IPS DF 19.7 (cell line): ENCODE measurements around the gene ELOVL4.

Experiments used
- DNase-seq: peaks from one replicate; pipeline ENCODE4 v3.0.0-alpha.2; 2013; ENCODE audit warnings: low read depth, low spot score

ELOVL4 gene

GRCh38 chr6:79913369-79913768 is 34.0 kb downstream of the ELOVL4 start:
- no peak for DNase-seq

DNA sequence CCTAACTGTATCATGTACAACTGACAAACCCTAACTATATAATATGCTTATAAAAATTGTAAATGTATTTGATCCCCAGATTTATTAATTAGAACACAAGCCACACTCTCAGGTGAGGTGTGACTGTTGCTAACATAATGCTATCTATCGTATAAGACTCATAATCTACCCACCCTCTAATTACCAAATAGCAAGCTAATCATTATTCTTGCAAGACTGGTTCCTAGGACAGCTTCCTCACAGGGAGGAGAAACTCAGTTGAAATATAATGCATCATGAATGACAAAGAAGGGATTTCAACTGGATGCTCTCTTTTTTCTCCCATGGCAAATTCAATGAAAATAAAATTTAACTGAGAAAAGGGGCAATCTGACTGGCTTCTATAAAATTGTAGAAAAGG is 35.4 kb downstream of the ELOVL4 start:
- no peak for DNase-seq

DNA sequence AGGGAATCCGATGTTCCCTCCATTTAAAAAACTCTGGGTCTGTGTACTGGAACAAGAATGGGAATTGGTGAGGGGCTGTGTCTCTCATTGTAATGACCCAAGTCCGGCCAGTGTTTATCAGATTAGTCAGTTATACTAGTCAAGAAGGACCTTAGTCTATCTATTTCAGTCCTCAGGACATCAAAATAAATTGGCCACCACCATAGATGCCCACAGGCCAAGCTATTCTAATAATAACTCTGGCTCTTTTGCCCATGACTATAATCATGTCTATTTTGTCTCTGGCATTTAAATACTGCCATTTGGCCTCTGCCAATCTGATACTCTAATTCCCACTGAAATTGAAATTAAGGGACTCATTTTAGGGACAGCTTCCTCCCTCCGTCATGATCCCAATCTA is 37.8 kb downstream of the ELOVL4 start:
- no peak for DNase-seq

DNA sequence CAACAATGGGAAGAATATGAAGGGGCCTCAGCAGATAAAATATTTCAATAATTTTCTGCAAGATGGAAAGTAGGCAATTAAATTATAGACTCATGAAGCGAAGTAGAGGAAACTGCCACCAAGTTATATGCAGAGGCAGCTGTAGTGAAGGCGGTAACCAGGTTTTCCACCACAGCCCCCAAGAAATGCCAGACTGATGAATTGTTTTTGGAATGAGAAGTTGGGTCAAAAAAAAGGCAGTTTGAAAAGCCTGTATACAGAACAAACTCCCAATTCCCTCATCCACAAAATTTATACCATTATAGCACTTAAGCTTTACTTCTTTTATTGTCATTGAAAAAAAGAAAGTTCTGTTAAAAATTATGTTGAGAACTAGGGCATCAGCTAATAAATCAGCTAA is 45.3 kb downstream of the ELOVL4 start:
- DNase-seq: no peak

DNA sequence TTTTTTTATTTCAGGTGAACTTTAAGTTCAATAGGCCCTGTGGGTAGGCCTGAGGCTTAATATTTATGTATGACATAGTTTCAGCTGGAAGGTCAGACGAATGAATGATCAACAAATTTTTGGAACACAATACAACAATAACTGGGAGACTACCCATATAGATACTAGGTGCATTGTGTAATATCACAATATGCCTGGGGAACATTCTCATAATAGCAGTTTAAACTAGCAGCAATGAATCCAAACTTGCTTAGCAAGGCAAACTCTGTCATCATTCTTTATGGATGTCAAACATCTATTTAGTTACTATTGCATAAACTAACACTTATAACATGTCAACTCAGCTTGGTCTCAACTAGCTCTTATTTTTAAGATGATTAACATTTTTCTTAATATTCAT is 49.3 kb downstream of the ELOVL4 start:
- no peak for DNase-seq

DNA sequence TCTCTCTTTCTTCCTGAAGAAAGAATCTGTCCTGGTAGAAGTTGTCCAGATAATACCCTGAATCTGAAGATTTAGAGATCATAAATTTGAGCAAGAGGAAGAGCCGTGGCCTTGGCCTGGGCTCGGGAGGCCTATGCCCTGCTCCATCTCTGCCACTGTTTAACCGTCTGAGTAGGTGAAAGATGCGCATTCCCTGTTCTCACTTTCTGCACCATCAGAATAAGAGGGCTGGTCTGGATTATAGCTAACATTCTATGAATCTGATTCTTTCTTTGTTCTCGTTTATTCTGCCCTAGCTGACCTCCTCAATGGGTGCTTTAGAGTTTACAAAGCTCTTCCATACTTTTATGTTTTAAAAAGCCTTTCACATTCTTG is 51.3 kb downstream of the ELOVL4 start:
- no peak for DNase-seq

GRCh38 chr6:79895382-79896074 is 51.8 kb downstream of the ELOVL4 start:
- no peak for DNase-seq

DNA sequence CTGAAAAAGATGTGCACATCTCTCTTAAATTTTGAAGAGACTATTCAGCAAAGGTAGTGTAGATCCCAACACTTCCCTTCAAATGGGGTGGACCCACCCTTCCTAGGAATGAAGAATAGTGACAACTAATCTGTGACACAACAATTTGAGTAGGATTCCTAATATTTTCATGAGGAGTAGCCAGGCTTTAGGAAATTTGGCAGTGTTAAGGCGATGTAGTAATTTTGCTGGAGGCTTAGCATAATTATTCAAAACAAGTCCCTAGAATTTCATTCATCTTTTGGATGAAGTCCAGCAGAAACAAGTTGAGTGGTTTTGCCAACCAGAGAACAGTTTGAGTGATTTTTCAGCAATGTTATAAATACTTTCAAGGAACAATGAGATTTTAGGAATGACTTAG is 52.4 kb downstream of the ELOVL4 start:
- no peak for DNase-seq

GRCh38 chr6:79888587-79888986 is 58.8 kb downstream of the ELOVL4 start:
- no peak for DNase-seq

GRCh38 chr6:79878142-79878748 is 69.1 kb downstream of the ELOVL4 start:
- DNase-seq: no peak

- no peak for DNase-seq
Observed at GRCh38 chr6:79874531-79875134, 72.7 kb downstream of the ELOVL4 start.

DNA sequence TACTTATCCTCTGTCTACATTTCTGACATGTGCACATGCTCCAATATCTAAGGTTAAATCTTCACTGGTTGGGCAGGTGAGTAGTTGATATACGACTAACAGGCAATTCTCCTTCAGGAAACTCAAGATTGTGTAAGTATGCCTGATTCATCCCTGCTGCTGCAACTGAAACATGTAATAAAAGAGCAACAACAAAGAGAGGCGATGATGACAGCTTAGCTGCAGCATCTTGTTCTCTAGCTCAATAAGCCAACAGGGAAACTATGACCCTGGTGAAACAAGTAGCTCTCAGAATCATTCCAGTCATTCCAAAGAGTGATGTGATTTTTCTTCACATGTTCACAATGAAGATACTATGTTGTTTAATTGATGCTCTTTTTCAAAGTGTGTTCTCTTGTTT is 74.4 kb downstream of the ELOVL4 start:
- no peak for DNase-seq

DNA sequence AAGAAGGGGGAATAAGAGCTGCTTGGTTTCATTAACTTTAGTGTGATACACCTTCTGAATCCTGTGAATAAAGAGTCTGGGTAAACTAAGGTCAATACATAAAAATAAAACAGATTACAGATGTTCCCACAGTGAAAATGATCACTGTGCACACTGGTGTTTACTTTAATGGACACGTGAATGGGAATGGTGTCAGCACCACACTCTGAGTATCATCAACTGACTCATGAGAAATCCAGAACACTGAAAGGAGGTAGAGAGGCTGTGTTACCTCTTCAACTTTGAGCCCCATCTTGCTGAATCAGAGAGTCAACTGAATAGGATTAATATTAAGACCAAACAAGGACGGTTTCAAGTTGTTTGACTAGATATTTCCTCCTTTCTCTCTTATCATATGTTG is 75.0 kb downstream of the ELOVL4 start:
- DNase-seq: no peak

DNA sequence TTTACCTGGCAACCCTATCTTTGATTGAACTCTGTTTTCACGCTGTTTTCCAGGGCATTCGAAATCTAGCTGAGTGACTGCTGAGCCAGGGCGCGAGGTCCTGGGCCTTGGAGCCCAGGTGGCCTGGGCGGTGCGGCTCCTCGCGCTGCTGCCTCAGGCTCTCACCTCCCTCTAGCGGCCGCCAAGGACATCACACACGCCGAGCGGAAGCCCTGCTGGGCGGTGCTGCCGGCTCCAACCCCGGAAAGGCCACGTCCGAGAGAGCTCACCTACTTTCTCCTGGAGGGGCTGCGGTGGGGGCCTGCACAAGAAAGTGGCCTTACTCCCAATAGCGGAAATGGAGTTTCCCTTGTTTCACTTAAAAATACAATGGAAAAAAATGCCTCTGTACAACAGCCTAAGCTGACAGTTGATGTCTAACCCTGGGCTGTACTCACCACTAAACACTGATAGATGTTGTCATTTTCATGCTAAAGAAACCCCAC is 77.7 kb downstream of the ELOVL4 start:
- no peak for DNase-seq

GRCh38 chr6:79869184-79869583 is 78.2 kb downstream of the ELOVL4 start:
- no peak for DNase-seq

DNA sequence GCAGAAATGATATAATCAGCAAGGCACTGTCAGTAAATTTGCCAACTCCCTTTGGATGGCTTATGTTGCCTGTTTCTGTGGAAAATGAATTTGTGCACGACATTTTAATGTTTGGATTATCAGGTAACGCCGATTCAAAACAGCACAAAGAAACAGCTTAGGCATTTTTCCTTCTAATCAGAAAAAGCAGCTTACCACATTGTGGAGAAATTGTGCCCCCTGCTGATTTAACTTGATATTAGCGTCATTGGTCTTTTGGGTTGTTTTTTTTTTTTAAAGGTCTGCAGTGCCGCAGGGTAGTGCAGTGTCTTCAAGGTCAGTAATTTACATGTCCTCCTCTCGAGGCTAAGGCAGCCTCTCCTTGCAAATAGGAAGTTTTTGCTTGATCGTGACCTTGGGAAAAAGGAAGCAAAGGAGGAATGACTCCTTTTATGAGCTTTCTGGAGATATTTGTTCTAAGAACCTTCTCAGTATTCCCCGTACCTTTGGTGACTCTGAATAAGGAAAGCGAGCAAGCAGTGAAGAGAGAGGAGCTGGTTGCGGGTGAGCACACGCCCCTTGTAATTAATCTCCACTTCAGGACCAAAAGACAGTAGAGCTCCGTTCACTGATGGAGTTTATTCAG is 79.1 kb downstream of the ELOVL4 start:
- peak; percentile 48 for DNase-seq
